ENCODE data around the gene PRR23E. TPM values are rescaled to one million over a fixed set of nuclear protein-coding genes. Genes with fewer than 3 reads are reported as not detected.

The PRR23E gene
- total and polyA plus RNA-seq, 10 of the 15 experiments (the other 5 are each of a cell fraction or from before 2014, with no cell fraction given) = not detected

DNA sequence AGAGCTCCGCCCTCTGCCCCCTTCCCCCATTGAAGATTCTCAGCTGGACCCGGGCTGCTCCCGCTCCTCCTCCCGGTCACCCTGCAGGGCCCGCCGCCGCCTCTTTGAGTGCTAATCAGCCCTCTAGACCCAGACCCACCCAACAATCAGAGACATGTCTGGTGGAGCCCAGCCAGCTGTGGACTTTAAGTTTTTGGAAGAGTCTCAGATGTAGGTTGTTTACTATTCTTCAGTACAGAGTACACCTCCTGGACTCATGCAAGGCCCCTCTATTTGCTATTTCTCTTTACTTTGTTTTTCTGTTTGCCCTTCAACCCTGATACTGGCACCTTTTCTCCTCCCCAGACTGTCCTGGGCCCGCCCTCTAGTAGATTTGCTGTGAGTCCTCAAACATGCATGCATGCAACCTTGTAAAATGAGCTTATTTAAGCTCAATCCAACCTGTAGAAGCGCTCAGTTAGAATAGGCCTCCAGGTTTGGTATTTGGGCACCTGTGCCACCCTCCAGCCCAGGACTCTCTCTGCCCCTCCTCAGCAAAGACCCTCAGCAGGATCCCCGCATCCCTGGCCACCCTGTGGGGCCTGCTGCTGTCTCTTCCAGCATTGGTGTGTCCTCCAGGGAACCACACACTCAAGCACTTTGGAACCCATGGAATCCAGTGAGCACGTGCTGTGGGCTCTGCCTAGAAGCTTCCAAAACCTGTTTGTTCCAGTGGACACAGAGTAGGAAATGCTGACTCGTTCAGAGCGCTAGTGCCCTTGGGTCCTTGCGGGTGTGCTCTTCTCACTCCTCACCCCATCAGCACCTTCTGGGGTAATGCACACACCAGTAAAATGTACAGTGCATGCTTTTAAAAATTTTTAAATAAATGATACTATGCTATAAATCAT lies 4.6 kb downstream of the PRR23E start (continued):
- no peak for TF ChIP-seq JUND (IDR thresholded peaks at IDR 0.05; ENCODE audit: low read depth, low read length)
- TF ChIP-seq FOXM1 (IDR thresholded peaks at IDR 0.05; ENCODE audit: low read depth, low read length) = no peak
- TF ChIP-seq, protein P1, sequence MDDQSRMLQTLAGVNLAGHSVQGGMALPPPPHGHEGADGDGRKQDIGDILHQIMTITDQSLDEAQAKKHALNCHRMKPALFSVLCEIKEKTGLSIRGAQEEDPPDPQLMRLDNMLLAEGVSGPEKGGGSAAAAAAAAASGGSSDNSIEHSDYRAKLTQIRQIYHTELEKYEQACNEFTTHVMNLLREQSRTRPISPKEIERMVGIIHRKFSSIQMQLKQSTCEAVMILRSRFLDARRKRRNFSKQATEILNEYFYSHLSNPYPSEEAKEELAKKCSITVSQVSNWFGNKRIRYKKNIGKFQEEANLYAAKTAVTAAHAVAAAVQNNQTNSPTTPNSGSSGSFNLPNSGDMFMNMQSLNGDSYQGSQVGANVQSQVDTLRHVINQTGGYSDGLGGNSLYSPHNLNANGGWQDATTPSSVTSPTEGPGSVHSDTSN (IDR thresholded peaks at IDR 0.05; ENCODE audit: insufficient replicate concordance, low read depth, low read length) = no peak

DNA sequence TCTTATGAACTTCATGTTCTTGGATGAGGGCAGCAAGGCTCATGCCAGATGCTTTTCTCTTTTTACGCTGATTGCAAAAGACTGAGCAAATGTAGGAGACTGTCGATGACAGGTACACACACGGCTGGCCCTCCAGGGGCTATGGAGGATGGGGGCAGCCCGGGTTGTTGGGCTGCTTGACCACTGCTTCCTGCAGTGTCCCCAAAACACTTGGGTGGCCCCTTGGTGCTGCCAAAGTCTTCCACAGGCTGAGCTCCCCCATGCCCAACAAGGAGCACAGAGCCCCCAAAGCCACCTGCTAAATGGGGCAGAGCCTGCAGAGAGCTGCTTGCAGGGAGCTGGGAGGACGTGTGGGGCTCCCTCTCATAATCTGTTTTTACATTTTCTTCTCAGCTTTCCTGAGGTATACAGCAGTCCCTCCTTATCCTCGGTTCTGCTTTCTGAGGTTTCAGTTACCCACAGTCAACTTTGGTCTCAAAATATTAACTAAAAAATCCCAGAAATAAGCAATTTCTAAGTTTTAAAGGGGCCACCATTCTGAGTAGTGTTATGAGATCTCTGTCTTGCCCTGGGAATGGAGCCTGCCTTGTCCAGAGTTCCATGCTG lies 7.3 kb downstream of the PRR23E start:
- Histone ChIP-seq H2AFZ (ENCODE audit: control insufficient read depth, low read depth, low read length) (no peak overlapping the region), H3K4me2 (ENCODE audit: control insufficient read depth, insufficient read depth) (no peak overlapping the region), H4K20me1 (ENCODE audit: control insufficient read depth, insufficient read depth) (no peaks in the 10 kb centered on the region), H3K9me3 (replicated peaks; ENCODE audit: control insufficient read depth, insufficient read depth, low read length) (no peaks in the 10 kb centered on the region; the same call in 2 of the 3 replicates), H3K27ac (ENCODE audit: control insufficient read depth, insufficient read depth) (no peak overlapping the region), H3K27me3 (replicated peaks in 1 of 2; ENCODE audit: control insufficient read depth in 2 of 2, insufficient read depth in 2 of 2, low read length in 1 of 2) (no peaks in the 10 kb centered on the region), H3K36me3 (ENCODE audit: control insufficient read depth in 2 of 2, insufficient read depth in 2 of 2, low read length in 1 of 2) (no peaks in the 10 kb centered on the region), H3K79me2 (ENCODE audit: control insufficient read depth, insufficient read depth, low read length) (no peaks in the 10 kb centered on the region), H3K4me1 (ENCODE audit: control insufficient read depth, insufficient read depth, low read length) (no peaks in the 10 kb centered on the region), H3K4me3 (no peak overlapping the region), H3K9ac (ENCODE audit: control insufficient read depth, insufficient read depth, low read length) (no peak overlapping the region)
- intact Hi-C loops (cut with micrococcal nuclease; ENCODE audit: unreplicated experiment) = no loop called here
- no TSS peak for BruUV-seq (replicated peaks)
- FAIRE-seq (no peak), ATAC-seq (peak; percentile 63), DNase-seq (ENCODE audit: low read depth, low spot score) (no peak)
- ChIA-PET CTCF (no interaction called here), RAD21 (ENCODE audit: unreplicated experiment) (interaction anchor here (1.3 to 2.6 kb wide), 4 partner anchors 10 to 27 kb away, joined by 3 to 11 read pairs (median 7); no protein-coding TSS in a partner anchor), POLR2A (interaction anchor here (1.5 to 1.6 kb wide), 2 partner anchors 9 to 17 kb away, joined by 5 to 6 read pairs; no protein-coding TSS in a partner anchor), SMC1A (ENCODE audit: uncharacterized antibody, unreplicated experiment) (interaction anchor here (1.1 to 1.9 kb wide), 2 partner anchors 15 kb away, joined by 5 to 6 read pairs; no protein-coding TSS in a partner anchor)
- in situ Hi-C loops (cut with MboI) = no loop called here
- WGBS (ENCODE audit: insufficient coverage, insufficient replicate concordance, low lambda C conversion rate, missing lambda C conversion rate) = 31% methylated on average over 6 of the region's 6 CpGs
- peak; percentile 53 for TF ChIP-seq SPI1 (IDR thresholded peaks at IDR 0.05; ENCODE audit: borderline replicate concordance, insufficient read depth, low read depth, low read length)
- peak; percentile 70 for TF ChIP-seq RUNX3 (IDR thresholded peaks at IDR 0.05; ENCODE audit: low read length)
- TF ChIP-seq CHD4 (IDR thresholded peaks at IDR 0.05) = no peak
- TF ChIP-seq ATF3 (IDR thresholded peaks at IDR 0.05; ENCODE audit: borderline replicate concordance, extremely low read depth, low read depth, low read length) = no peak
- TF ChIP-seq IKZF1 (conservative IDR thresholded peaks at IDR 0.05) = peak; percentile 31; the same call in 1 of the 2 replicates
- no peak for TF ChIP-seq TCF7 (IDR thresholded peaks at IDR 0.05; ENCODE audit: borderline replicate concordance)
- no peak for TF ChIP-seq ZNF207 (IDR thresholded peaks at IDR 0.05; ENCODE audit: borderline replicate concordance)
- TF ChIP-seq, protein P2, sequence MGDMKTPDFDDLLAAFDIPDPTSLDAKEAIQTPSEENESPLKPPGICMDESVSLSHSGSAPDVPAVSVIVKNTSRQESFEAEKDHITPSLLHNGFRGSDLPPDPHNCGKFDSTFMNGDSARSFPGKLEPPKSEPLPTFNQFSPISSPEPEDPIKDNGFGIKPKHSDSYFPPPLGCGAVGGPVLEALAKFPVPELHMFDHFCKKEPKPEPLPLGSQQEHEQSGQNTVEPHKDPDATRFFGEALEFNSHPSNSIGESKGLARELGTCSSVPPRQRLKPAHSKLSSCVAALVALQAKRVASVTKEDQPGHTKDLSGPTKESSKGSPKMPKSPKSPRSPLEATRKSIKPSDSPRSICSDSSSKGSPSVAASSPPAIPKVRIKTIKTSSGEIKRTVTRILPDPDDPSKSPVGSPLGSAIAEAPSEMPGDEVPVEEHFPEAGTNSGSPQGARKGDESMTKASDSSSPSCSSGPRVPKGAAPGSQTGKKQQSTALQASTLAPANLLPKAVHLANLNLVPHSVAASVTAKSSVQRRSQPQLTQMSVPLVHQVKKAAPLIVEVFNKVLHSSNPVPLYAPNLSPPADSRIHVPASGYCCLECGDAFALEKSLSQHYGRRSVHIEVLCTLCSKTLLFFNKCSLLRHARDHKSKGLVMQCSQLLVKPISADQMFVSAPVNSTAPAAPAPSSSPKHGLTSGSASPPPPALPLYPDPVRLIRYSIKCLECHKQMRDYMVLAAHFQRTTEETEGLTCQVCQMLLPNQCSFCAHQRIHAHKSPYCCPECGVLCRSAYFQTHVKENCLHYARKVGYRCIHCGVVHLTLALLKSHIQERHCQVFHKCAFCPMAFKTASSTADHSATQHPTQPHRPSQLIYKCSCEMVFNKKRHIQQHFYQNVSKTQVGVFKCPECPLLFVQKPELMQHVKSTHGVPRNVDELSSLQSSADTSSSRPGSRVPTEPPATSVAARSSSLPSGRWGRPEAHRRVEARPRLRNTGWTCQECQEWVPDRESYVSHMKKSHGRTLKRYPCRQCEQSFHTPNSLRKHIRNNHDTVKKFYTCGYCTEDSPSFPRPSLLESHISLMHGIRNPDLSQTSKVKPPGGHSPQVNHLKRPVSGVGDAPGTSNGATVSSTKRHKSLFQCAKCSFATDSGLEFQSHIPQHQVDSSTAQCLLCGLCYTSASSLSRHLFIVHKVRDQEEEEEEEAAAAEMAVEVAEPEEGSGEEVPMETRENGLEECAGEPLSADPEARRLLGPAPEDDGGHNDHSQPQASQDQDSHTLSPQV (IDR thresholded peaks at IDR 0.05) = no peak
- TF ChIP-seq BRCA1 (IDR thresholded peaks at IDR 0.05; ENCODE audit: low read depth, low read length) = no peak
- TF ChIP-seq WRNIP1 (IDR thresholded peaks at IDR 0.05; ENCODE audit: borderline replicate concordance, low read depth, low read length) = no peak
- no peak for TF ChIP-seq NFYA (IDR thresholded peaks at IDR 0.05; ENCODE audit: borderline replicate concordance, low read depth, low read length)
- no peak for TF ChIP-seq HDGF (IDR thresholded peaks at IDR 0.05)
- TF ChIP-seq TARDBP (IDR thresholded peaks at IDR 0.05; ENCODE audit: borderline replicate concordance) = no peak
